SK-N-SH treated with all-trans-retinoic acid at 6 μM for 48 hours (cell line): ENCODE measurements around the gene PLEKHG4B.

ENCODE experiments used
- BACH2 ChIP-seq: fragments of 250-450 bp; sonication (Bioruptor Pico); IDR thresholded peaks from 2 replicates; pipeline ENCODE4 v1.9.0; 2021; ENCODE audit warnings: mild to moderate bottlenecking, borderline replicate concordance
- CSDC2 ChIP-seq: fragments of 250-450 bp; sonication (Bioruptor Pico); IDR thresholded peaks from 2 replicates; pipeline ENCODE4 v1.5.0; 2020; ENCODE audit warnings: mild to moderate bottlenecking, moderate library complexity
- PPARA ChIP-seq: fragments of 250-450 bp; sonication (Bioruptor Pico); IDR thresholded peaks from 2 replicates; pipeline ENCODE4 v1.5.0; 2020; ENCODE audit warnings: mild to moderate bottlenecking, borderline replicate concordance
- TCF4 ChIP-seq: fragments of 250-450 bp; sonication (Bioruptor Pico); IDR thresholded peaks from 2 replicates; pipeline ENCODE4 v1.8.0; 2021; ENCODE audit warnings: mild to moderate bottlenecking, moderate library complexity, borderline replicate concordance
- ZFP30 ChIP-seq: fragments of 450-650 bp; formaldehyde crosslinking; IDR thresholded peaks from 2 replicates; pipeline ENCODE4 v1.5.0; 2022; ENCODE audit warnings: mild to moderate bottlenecking, moderate library complexity
- ZNF70 ChIP-seq: fragments of 450-650 bp; formaldehyde crosslinking; IDR thresholded peaks from 2 replicates; pipeline ENCODE4 v1.5.0; 2020; ENCODE audit warnings: mild to moderate bottlenecking, moderate library complexity
- TF ChIP-seq, protein P1 (sequence below): fragments of 250-450 bp; sonication (Bioruptor Pico); IDR thresholded peaks from 2 replicates; pipeline ENCODE4 v1.8.0; 2020; ENCODE audit warnings: mild to moderate bottlenecking, moderate library complexity, borderline replicate concordance
- TF ChIP-seq, protein P2 (sequence below): fragments of 250-450 bp; sonication (Bioruptor Pico); IDR thresholded peaks from 2 replicates; pipeline ENCODE4 v1.5.1; 2020; ENCODE audit warnings: low read depth, mild to moderate bottlenecking, moderate library complexity

DNA sequence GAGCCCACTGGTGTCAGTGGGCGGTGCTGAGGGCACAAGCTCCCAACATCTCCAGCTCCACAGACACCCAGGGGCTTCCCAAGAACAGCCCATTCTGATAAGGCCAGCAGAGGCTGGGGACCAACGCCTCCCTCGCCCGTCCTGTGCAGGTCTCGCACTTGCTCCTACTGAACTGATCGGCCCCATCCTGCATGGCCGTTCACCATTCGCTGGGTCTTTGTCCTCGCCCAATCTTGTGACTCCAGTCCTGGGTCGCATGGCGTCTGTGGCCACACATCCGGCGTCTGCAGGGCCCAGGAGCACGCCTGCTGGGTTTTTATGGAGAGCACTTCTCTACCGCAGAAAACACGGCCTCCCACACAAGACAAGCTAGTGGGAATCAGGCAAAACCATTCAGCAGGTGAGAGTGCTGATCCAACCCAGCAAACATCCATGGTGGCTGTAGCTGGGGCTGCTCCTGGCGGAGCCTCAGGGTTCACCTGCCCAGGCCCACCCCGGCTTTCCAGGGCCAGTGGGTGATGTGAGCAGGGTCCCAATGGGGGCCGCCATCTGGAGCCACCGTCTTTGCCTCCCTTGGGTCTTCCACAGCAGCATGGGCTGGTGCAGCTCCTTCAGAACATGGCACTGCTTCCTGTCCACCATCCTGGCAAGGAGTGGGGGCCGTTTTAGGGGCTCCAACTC, 106.7 kb downstream of the PLEKHG4B start:
- TF ChIP-seq, protein P1, sequence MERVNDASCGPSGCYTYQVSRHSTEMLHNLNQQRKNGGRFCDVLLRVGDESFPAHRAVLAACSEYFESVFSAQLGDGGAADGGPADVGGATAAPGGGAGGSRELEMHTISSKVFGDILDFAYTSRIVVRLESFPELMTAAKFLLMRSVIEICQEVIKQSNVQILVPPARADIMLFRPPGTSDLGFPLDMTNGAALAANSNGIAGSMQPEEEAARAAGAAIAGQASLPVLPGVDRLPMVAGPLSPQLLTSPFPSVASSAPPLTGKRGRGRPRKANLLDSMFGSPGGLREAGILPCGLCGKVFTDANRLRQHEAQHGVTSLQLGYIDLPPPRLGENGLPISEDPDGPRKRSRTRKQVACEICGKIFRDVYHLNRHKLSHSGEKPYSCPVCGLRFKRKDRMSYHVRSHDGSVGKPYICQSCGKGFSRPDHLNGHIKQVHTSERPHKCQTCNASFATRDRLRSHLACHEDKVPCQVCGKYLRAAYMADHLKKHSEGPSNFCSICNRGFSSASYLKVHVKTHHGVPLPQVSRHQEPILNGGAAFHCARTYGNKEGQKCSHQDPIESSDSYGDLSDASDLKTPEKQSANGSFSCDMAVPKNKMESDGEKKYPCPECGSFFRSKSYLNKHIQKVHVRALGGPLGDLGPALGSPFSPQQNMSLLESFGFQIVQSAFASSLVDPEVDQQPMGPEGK (CRISPR knock-in tag): no peak
- TF ChIP-seq ZFP30 (no peak), PPARA (CRISPR knock-in tag) (no peak), ZNF70 (CRISPR knock-in tag) (no peak), TCF4 (CRISPR knock-in tag) (no peak), BACH2 (CRISPR knock-in tag) (no peak), CSDC2 (CRISPR knock-in tag) (no peak)
- TF ChIP-seq, protein P2, sequence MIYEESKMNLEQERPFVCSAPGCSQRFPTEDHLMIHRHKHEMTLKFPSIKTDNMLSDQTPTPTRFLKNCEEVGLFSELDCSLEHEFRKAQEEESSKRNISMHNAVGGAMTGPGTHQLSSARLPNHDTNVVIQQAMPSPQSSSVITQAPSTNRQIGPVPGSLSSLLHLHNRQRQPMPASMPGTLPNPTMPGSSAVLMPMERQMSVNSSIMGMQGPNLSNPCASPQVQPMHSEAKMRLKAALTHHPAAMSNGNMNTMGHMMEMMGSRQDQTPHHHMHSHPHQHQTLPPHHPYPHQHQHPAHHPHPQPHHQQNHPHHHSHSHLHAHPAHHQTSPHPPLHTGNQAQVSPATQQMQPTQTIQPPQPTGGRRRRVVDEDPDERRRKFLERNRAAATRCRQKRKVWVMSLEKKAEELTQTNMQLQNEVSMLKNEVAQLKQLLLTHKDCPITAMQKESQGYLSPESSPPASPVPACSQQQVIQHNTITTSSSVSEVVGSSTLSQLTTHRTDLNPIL (CRISPR knock-in tag): no peak
